ENCODE data around the gene DLGAP1. TPM values are rescaled to one million over a fixed set of nuclear protein-coding genes. Genes with fewer than 3 reads are reported as not detected.

DLGAP1 gene
- total and polyA plus RNA-seq, 5 donors: 0.11 to 0.31 (median 0.20) TPM; not detected in 1

DNA sequence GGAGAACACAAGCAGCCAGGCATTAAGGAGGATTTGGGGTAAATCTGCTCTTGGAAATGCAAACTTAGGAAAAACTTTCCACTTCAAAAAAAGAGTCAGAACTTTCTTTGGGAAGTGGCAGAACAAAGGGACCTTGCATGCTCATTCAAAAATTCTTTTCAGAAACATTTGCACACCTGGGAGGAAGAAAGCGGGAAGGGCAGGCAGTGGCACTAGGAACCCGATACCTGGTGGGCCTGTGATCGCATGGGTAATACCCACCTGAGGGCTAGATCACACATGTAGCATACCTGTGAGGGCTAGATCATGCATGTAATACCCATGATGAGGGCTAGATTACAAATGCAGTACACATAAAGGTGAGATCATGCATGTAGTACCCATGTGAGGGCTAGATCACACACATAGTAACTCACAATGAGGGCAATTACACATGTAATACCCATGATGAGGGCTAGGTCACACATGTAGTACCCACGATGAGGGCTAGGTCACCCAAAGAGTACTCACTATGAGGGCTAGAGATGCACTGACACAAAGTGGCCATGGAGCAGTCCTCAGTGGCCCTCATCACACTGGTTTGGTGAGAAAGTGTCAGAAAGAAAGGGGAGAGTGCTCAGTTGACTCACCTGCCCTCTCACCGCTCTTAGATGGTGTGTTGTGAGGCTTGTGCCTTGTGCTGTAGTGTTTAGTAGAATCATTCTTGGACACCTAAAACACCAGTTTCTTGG is 212.5 kb downstream of the DLGAP1 start:
- ATAC-seq (no peak), DNase-seq (no peak)
- Histone ChIP-seq H3K27me3 (ENCODE audit: control insufficient read depth, insufficient read depth) (no peaks in the 10 kb centered on the region), H3K9me3 (ENCODE audit: control insufficient read depth, low read length) (no peaks in the 10 kb centered on the region), H3K27ac (ENCODE audit: low read length) (no peak overlapping the region), H3K4me1 (ENCODE audit: control insufficient read depth, insufficient read depth, low read length) (no peaks in the 10 kb centered on the region), H3K4me3 (ENCODE audit: low read length) (no peak overlapping the region)
- WGBS: 89% methylated on average over 5 of the region's 5 CpGs
- intact Hi-C loops (cut with DNase I): no loop called here

DNA sequence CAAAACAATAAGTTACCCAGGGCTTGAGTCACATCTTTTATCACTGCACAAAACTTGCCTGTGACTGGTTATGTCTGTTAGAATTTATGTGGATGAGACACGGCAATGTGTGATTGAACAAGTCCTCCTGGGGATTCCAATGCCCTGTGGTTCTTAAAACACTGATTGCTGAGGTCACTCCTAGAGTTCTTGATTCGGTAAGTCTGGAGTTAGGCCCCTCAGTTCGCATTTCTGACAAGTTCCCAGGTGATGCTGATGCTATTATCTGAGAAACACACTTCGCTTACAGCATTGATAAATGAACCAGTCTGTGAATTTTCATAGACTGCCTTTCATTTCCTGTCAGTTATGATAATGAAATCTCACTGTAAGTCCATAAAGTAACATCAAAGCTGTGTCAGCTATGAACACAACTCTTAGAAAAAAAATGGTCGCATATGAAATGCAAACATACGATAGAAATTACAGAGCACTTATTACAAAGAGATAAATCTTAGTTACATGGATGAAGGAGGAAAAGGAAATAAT is 214.0 kb downstream of the DLGAP1 start:
- Histone ChIP-seq H3K27me3 (ENCODE audit: control insufficient read depth, insufficient read depth) (no peaks in the 10 kb centered on the region), H3K9me3 (ENCODE audit: control insufficient read depth, low read length) (no peaks in the 10 kb centered on the region), H3K4me1 (ENCODE audit: control insufficient read depth, insufficient read depth, low read length) (no peaks in the 10 kb centered on the region), H3K27ac (ENCODE audit: low read length) (no peak overlapping the region), H3K4me3 (ENCODE audit: low read length) (no peak overlapping the region)
- DNase-seq (no peak), ATAC-seq (no peak)
- 37% methylated on average over 6 of the region's 6 CpGs for WGBS
- intact Hi-C loops (cut with DNase I): no loop called here

DNA sequence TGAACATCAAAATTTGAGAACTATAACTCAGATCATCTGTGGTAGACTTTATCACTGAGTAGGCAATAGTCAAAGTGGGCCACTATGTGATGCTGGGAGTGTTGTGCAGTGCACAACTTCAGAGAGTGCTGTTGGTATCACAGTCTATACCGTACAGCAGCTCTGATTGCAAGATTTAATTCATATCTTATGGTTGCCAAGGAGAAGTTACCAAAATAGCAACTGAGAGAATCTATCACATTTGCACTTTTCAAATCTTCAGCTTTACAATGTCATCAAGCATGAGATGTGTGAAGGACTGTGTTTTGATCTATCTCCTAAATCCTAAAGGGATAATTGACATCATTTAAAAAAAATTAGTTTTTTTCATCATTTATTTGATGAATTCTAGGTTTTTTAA is 216.1 kb downstream of the DLGAP1 start:
- Histone ChIP-seq H3K4me1 (ENCODE audit: control insufficient read depth, insufficient read depth, low read length) (no peaks in the 10 kb centered on the region), H3K27me3 (ENCODE audit: control insufficient read depth, insufficient read depth) (no peaks in the 10 kb centered on the region), H3K4me3 (ENCODE audit: low read length) (no peak overlapping the region), H3K27ac (ENCODE audit: low read length) (no peak overlapping the region), H3K9me3 (ENCODE audit: control insufficient read depth, low read length) (no peaks in the 10 kb centered on the region)
- WGBS: 41% methylated on average over 1 of the region's 1 CpG
- intact Hi-C loops (cut with DNase I): no loop called here
- ATAC-seq: no peak
- DNase-seq: no peak

DNA sequence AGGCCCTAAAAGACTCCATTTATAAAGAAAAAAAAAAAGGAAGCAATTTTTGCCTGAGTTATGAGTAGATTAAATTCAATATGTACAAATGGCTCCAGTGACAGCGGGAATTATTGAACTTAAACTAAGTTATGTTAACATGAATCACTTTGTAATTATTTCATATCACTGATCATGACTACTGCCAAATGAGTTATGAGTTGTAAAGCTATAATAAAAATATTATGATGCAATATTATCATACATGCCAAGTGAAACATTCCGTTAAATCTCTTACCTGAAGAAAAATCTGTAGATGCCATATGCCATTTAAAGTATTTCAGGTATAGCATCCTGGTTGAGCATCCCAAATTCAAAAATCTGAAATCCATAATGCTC is 217.5 kb downstream of the DLGAP1 start:
- no peaks in the 10 kb centered on the region for H3K27me3 ChIP-seq (ENCODE audit: control insufficient read depth, insufficient read depth)
- no peaks in the 10 kb centered on the region for H3K9me3 ChIP-seq (ENCODE audit: control insufficient read depth, low read length)
- DNase-seq (no peak), ATAC-seq (no peak)
- H3K4me1 ChIP-seq (ENCODE audit: control insufficient read depth, insufficient read depth, low read length): no peaks in the 10 kb centered on the region
- H3K4me3 ChIP-seq (ENCODE audit: low read length): no peak overlapping the region
- no peak overlapping the region for H3K27ac ChIP-seq (ENCODE audit: low read length)
- WGBS: 84% methylated on average over 2 of the region's 2 CpGs
- intact Hi-C loops (cut with DNase I): no loop called here

DNA sequence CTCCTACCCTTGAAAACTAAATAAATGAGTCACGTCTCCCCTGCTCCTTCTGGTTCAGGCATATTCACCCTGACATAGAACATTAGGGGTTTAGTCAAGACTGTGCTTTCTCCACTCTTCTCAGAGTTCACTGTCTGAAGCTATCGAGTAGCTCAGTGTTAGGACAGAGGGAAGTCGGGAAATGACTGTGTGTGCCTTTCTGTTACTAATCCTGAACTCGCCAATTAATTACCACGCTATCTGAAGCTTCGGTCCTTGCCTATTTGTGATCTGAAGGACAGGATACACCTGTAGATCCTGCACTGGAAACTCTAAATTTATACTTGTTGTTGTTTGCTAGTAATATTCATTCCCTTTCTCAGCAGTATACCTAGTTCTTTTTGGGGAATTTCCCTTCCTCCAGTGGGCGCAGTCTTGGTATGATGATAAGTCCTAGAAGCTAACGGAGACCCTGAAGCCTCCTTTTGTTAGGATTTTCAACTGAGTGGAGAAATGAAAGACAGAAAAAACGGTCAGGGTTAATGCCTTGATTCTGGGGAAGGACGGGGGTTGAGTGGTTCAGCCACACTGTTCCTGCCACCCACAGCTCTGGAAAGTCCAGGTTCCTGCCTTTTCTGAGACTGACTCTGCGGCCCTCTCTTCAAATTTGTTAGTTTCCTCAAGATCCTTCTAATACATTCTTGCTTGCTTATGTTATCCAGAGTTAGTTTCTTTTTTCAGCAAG is 218.0 kb downstream of the DLGAP1 start:
- Histone ChIP-seq H3K27ac (ENCODE audit: low read length) (no peak overlapping the region), H3K4me3 (ENCODE audit: low read length) (no peak overlapping the region), H3K27me3 (ENCODE audit: control insufficient read depth, insufficient read depth) (no peaks in the 10 kb centered on the region), H3K4me1 (ENCODE audit: control insufficient read depth, insufficient read depth, low read length) (no peaks in the 10 kb centered on the region), H3K9me3 (ENCODE audit: control insufficient read depth, low read length) (no peaks in the 10 kb centered on the region)
- no peak for DNase-seq
- no peak for ATAC-seq
- 46% methylated on average over 11 of the region's 11 CpGs for WGBS
- intact Hi-C loops (cut with DNase I): no loop called here

DNA sequence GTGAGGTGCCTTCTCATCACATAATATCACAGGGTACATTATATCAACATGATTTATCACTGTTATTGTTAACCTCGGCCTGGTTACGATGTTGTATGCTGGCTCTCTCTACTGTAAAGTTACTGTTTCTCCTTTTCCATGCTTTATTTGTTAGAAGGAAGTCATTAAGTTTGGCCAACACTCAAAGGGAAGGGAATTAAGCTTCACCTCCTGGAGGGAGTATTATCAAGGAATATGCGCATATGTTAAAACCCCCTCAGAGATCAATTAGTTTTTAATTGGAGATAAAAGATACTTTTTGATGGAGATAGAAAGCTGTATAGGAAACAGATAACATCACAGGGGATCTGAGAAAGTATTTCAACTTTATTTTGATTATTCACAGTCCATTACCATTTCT is 221.6 kb downstream of the DLGAP1 start:
- intact Hi-C loops (cut with DNase I): no loop called here
- WGBS: 34% methylated on average over 3 of the region's 3 CpGs
- H3K27ac ChIP-seq (ENCODE audit: low read length): no peak overlapping the region
- ATAC-seq: no peak
- H3K27me3 ChIP-seq (ENCODE audit: control insufficient read depth, insufficient read depth): no peaks in the 10 kb centered on the region
- H3K4me1 ChIP-seq (ENCODE audit: control insufficient read depth, insufficient read depth, low read length): no peaks in the 10 kb centered on the region
- no peak for DNase-seq
- no peaks in the 10 kb centered on the region for H3K9me3 ChIP-seq (ENCODE audit: control insufficient read depth, low read length)
- no peak overlapping the region for H3K4me3 ChIP-seq (ENCODE audit: low read length)

DNA sequence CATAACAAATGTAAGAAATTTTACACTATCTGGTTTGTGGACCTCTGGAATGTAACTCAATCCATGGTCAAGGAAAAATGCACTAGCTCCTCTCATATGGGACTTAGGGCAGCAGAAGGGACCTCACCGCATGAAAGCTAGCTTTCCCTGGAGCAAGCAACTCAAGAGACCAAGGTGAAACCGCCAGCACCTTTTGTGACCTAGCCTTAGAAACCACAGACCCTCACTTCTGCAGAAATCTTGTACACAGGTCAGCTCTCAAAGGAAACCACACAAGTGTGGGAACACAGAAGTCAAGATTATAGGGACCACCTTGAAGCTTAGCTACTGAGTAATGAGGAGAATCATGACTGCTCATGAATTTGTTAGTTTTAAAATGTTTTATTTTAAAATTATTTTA is 222.5 kb downstream of the DLGAP1 start:
- Histone ChIP-seq H3K27ac (ENCODE audit: low read length) (no peak overlapping the region), H3K9me3 (ENCODE audit: control insufficient read depth, low read length) (no peaks in the 10 kb centered on the region), H3K4me1 (ENCODE audit: control insufficient read depth, insufficient read depth, low read length) (no peaks in the 10 kb centered on the region), H3K27me3 (ENCODE audit: control insufficient read depth, insufficient read depth) (no peaks in the 10 kb centered on the region), H3K4me3 (ENCODE audit: low read length) (no peak overlapping the region)
- WGBS: 20% methylated on average over 2 of the region's 2 CpGs
- intact Hi-C loops (cut with DNase I): no loop called here
- no peak for ATAC-seq
- no peak for DNase-seq

DNA sequence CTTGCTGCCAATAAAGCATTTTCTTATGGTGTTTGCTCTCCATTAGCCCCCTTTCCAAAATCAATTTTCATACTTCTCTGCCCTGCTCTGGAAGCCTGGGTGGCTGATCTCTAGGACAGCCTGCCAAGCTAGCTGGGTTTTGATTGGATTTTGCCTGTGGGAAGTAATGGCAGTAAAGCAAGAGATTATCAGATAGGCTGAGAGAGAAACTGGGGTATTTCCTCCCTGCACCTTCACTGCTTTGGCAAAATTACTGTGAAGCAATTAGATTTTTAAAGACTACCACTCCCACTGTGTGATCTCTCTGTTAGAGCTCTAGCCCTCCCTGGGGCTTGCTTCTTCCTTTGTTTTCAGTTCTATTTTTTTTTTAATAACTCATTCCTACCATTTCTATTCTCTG is 223.8 kb downstream of the DLGAP1 start:
- ATAC-seq: no peak

DNA sequence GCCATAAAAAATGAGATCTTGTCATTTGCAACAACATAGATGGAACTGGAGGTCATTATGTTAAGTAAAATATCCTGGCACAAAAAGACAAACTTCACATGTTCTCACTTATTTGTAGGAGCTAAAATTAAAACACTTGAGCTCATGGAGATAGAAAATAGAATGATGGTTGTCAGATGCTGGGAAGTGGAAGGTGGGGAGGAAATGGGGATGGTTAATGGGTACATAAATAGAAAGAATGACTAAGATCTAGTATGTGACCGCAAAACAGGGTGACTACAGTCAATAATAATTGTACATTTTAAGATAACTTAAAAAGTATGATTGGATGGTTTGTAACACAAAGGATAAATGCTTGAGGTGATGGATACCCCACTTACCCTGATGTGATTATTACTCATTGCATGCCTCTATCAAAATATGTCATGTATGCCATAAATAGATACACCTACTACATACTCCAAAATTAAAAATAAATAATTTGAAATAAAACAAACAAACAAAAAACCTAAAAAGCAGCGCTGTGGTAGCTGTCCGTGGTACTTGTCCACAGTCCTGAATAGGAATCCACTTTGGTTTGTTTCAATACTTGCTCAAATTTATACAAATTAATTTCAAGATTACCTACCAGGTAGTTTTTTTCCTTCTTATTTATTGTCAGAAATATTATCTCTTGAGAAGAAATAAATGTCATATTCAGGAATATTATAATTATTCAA is 224.5 kb downstream of the DLGAP1 start:
- H3K9me3 ChIP-seq (ENCODE audit: control insufficient read depth, low read length): no peaks in the 10 kb centered on the region
- no peak overlapping the region for H3K27ac ChIP-seq (ENCODE audit: low read length)
- H3K4me3 ChIP-seq (ENCODE audit: low read length): no peak overlapping the region
- no peaks in the 10 kb centered on the region for H3K27me3 ChIP-seq (ENCODE audit: control insufficient read depth, insufficient read depth)
- DNase-seq: no peak
- H3K4me1 ChIP-seq (ENCODE audit: control insufficient read depth, insufficient read depth, low read length): no peaks in the 10 kb centered on the region
- intact Hi-C loops (cut with DNase I): no loop called here
- ATAC-seq: no peak
- WGBS: 74% methylated on average over 3 of the region's 3 CpGs

More for the DNA sequence above, 223.8 kb downstream of the DLGAP1 start:
- Histone ChIP-seq H3K27me3 (ENCODE audit: control insufficient read depth, insufficient read depth) (no peaks in the 10 kb centered on the region), H3K4me1 (ENCODE audit: control insufficient read depth, insufficient read depth, low read length) (no peaks in the 10 kb centered on the region), H3K27ac (ENCODE audit: low read length) (no peak overlapping the region), H3K4me3 (ENCODE audit: low read length) (no peak overlapping the region), H3K9me3 (ENCODE audit: control insufficient read depth, low read length) (no peaks in the 10 kb centered on the region)
- DNase-seq: no peak
- intact Hi-C loops (cut with DNase I): no loop called here

DNA sequence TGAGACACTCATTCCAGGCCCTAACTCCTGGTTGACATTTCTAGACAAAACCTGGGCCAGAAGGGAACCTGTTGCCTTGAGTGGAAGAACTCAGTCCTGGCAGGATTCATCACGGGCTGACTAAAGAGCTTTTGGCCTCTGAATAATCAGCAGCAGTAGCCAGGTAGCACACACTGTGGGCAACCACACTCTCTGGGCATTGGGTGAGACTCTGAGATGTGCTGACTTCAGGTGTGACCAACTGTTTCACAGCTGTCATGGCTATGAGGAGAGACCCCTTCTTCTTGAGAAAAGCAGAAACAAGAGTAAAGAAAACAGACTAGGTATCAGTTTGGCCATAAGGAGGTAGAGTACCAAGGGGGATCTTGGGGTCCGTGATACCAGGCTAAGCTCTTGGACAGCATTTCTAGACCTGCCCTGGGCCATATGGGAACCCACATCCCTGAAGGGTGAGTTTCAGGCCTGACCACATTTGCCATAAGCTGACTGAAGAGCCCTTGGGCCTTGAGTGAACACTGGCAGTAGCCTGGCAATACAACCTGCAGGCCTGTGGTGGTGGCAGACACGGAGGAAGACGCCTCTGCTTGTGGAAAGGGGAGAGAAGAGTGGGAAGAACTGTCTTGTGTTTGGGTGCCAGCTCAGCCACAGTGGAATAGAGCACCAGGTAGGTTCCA is 230.9 kb downstream of the DLGAP1 start:
- intact Hi-C loops (cut with DNase I): no loop called here
- 76% methylated on average over 4 of the region's 4 CpGs for WGBS
- H3K27ac ChIP-seq (ENCODE audit: low read length): no peak overlapping the region
- H3K4me3 ChIP-seq (ENCODE audit: low read length): no peak overlapping the region
- ATAC-seq: no peak
- DNase-seq: no peak
- H3K27me3 ChIP-seq (ENCODE audit: control insufficient read depth, insufficient read depth): no peaks in the 10 kb centered on the region
- H3K4me1 ChIP-seq (ENCODE audit: control insufficient read depth, insufficient read depth, low read length): no peaks in the 10 kb centered on the region
- H3K9me3 ChIP-seq (ENCODE audit: control insufficient read depth, low read length): no peaks in the 10 kb centered on the region
